ENCODE results near the gene GNPNAT1. TPM values are rescaled to one million over a fixed set of nuclear protein-coding genes. Genes with fewer than 3 reads are reported as not detected.
"Not testable (repeated sequence)": the region's sequence is repeated elsewhere in the genome, so short reads cannot be mapped to it uniquely, and the experiment has no call there.

The GNPNAT1 gene
- total RNA-seq, 1 donor from 2014 or later = 5.7 TPM

DNA sequence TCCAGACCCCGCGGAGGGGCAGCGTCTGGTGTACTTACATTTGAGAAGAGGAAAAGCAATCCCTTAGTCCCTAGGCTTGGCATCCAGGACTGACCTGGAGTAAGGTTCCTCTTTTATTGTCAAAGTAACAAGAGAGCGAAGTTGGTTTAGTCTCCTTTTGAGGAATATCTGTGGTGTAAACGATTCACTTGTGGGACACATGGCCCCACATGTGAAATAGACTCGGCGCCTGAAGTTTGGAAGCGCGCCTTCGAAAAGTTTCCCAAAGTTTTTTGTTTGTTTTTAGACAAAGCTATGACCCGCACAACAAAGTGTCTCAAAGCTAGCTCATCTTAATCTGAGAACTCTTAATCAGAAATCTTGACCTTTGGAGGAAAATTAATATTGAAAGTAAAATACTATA is 60.7 kb downstream of the GNPNAT1 start:
- H3K36me3 ChIP-seq = peaks cover 44% of the 10 kb centered on the region
- H3K27ac ChIP-seq (replicated peaks) = peak overlapping the region; percentile 94
- intact Hi-C loops (cut with micrococcal nuclease) = no loop called here
- H3K4me3 ChIP-seq = peak overlapping the region; percentile 99
- no peaks in the 10 kb centered on the region for H3K27me3 ChIP-seq (ENCODE audit: low read depth)
- TF ChIP-seq, protein P1, sequence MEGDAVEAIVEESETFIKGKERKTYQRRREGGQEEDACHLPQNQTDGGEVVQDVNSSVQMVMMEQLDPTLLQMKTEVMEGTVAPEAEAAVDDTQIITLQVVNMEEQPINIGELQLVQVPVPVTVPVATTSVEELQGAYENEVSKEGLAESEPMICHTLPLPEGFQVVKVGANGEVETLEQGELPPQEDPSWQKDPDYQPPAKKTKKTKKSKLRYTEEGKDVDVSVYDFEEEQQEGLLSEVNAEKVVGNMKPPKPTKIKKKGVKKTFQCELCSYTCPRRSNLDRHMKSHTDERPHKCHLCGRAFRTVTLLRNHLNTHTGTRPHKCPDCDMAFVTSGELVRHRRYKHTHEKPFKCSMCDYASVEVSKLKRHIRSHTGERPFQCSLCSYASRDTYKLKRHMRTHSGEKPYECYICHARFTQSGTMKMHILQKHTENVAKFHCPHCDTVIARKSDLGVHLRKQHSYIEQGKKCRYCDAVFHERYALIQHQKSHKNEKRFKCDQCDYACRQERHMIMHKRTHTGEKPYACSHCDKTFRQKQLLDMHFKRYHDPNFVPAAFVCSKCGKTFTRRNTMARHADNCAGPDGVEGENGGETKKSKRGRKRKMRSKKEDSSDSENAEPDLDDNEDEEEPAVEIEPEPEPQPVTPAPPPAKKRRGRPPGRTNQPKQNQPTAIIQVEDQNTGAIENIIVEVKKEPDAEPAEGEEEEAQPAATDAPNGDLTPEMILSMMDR (IDR thresholded peaks at IDR 0.05; ENCODE audit: borderline replicate concordance) = no peak
- no peak for DNase-seq
- peaks cover 34% of the 10 kb centered on the region for H3K4me1 ChIP-seq
- H3K9me3 ChIP-seq (replicated peaks) = no peaks in the 10 kb centered on the region

DNA sequence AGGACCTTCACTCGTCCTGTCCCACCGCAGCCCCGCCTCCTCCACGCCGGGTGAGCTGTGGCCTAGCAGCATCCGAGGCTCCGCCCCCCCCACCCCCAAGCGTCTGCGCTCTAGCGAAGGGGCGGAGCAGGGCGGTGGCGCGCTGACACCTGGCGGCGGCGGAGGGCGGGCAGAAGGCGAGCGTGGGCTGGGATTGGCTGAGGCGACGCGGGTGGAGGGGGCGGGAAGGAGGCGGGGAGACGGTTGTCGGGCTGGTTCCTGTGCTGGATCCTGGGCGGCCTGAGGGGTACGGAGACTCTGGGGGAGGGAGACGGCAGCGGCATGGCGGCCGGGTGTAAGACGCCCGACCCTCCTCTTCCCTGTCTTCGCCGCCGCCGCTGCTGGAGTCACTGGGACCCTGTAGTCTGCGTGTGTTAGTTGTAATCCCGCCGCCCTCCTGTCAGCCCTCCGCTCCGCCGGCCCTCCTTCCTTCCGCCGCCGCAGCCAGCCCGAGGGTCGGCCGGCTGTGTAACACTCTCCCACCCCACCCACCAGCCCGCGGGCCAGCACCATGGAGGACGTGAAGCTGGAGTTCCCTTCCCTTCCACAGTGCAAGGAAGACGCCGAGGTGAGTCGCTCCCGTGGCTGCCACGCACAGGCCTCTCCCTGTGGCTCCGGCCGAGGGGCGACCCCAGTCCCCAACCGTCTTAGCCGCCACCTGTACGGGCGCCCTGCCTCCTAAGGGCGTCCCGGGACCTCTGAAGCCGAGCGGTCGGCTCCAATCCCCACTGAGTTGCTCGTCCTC is 61.3 kb downstream of the GNPNAT1 start, which contains the start of gene STYX:
TSS of gene STYX (plus strand) at position 242 of the 784 bp plus-strand sequence. CDS start at position 551, 309 bp downstream.
- H3K36me3 ChIP-seq = peaks cover 50% of the 10 kb centered on the region
- peak within 1 kb of the TSS; percentile 99 for H3K4me3 ChIP-seq
- TF ChIP-seq, protein P1 (IDR thresholded peaks at IDR 0.05; ENCODE audit: borderline replicate concordance) = peak; percentile 47
- intact Hi-C loops (cut with micrococcal nuclease) = no loop called here
- H3K27me3 ChIP-seq (ENCODE audit: low read depth) = no peaks in the 10 kb centered on the region
- peak within 1 kb of the TSS; percentile 94 for H3K27ac ChIP-seq (replicated peaks)
- peaks cover 28% of the 10 kb centered on the region for H3K4me1 ChIP-seq
- DNase-seq = peak; percentile 99
- H3K9me3 ChIP-seq (replicated peaks) = no peaks in the 10 kb centered on the region

DNA sequence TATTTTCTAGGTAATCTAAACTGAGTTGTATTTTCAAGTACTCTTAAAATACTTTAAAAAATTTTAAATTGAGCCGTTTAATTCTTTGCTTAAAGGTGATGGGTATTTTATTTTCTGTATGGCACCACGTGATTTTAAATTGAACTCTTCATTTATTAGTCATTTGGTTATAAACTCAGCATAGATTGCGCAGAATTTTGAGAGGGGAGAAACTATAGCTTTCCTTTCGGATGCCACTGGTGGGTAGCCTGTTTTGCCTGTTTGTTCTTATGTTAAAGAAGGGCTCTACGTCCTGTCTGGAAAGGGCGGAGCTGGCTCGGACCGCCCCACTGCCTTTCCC is 61.9 kb downstream of the GNPNAT1 start:
- no peaks in the 10 kb centered on the region for H3K27me3 ChIP-seq (ENCODE audit: low read depth)
- peak overlapping the region; percentile 99 for H3K4me3 ChIP-seq
- intact Hi-C loops (cut with micrococcal nuclease) = no loop called here
- DNase-seq = no peak
- H3K9me3 ChIP-seq (replicated peaks) = no peaks in the 10 kb centered on the region
- peaks cover 26% of the 10 kb centered on the region for H3K4me1 ChIP-seq
- H3K27ac ChIP-seq (replicated peaks) = peak overlapping the region; percentile 94
- peaks cover 56% of the 10 kb centered on the region for H3K36me3 ChIP-seq
- TF ChIP-seq, protein P1 (IDR thresholded peaks at IDR 0.05; ENCODE audit: borderline replicate concordance) = no peak

DNA sequence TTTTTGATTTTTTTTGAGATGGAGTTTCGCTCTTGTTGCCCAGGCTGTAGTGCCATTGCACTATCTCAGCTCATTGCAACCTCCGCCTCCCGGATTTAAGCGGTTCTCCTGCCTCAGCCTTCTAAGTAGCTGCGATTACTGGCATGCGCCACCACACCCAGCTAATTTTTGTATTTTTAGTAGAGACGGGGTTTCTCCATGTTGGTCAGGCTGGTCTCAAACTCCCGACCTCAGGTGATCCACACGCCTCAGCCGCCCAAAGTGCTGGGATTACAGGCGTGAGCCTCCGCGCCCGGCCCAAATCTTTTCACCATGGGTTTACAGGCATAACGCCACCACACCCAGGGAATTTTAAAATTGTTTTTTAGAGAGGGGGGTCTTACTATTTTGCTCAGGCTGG is 62.4 kb downstream of the GNPNAT1 start:
- H3K4me1 ChIP-seq = peaks cover 31% of the 10 kb centered on the region
- H3K27me3 ChIP-seq (ENCODE audit: low read depth); H3K4me3 ChIP-seq; DNase-seq; H3K9me3 ChIP-seq (replicated peaks); intact Hi-C loops (cut with micrococcal nuclease): not testable (repeated sequence)
- peak overlapping the region; percentile 94 for H3K27ac ChIP-seq (replicated peaks)
- H3K36me3 ChIP-seq = peaks cover 56% of the 10 kb centered on the region

DNA sequence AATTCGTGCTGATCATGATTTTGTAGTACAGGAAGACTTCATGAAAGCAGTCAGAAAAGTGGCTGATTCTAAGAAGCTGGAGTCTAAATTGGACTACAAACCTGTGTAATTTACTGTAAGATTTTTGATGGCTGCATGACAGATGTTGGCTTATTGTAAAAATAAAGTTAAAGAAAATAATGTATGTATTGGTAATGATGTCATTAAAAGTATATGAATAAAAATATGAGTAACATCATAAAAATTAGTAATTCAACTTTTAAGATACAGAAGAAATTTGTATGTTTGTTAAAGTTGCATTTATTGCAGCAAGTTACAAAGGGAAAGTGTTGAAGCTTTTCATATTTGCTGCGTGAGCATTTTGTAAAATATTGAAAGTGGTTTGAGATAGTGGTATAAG is 63.9 kb downstream of the GNPNAT1 start:
- Histone ChIP-seq H3K36me3 (peaks cover 65% of the 10 kb centered on the region), H3K4me1 (peaks cover 41% of the 10 kb centered on the region)
- H3K4me3 ChIP-seq; DNase-seq; intact Hi-C loops (cut with micrococcal nuclease); H3K27me3 ChIP-seq (ENCODE audit: low read depth); H3K9me3 ChIP-seq (replicated peaks); H3K27ac ChIP-seq (replicated peaks): not testable (repeated sequence)

Other genes with a start within 250 kb of the GNPNAT1 start
- gene TXNDC16, start 239.1 kb downstream of the GNPNAT1 start, total RNA-seq = 3.6 TPM
- 1.2 TPM for gene GPR137C, start 238.8 kb downstream of the GNPNAT1 start, total RNA-seq
- gene ERO1A, start 96.0 kb downstream of the GNPNAT1 start, total RNA-seq = 14.6 TPM
- gene PSMC6, start 84.4 kb downstream of the GNPNAT1 start, total RNA-seq = 77.0 TPM
- 13.3 TPM for gene STYX, start 61.4 kb downstream of the GNPNAT1 start, total RNA-seq
- 91.9 TPM for gene FERMT2, start 159.4 kb upstream of the GNPNAT1 start, total RNA-seq

Data from left ventricle myocardium inferior (tissue), 1 donor.